Transverse colon (tissue), 4 donors: ENCODE data around the gene COL6A2. TPM values are rescaled to one million over a fixed set of nuclear protein-coding genes. Genes with fewer than 3 reads are reported as not detected.

Source experiments
- DNase-seq: peaks from one replicate; pipeline ENCODE4 v3.0.0-alpha.2; 2019
- H3K27ac ChIP-seq, 4 donors: fragments of 200-600 bp; sonication (generic); 2 replicates each; pipeline ENCODE4 v1.5.1; 2016 to 2018; ENCODE audit warnings: inconsistent platforms in 4 of 4
- H3K27me3 ChIP-seq: fragments of 200-600 bp; sonication (generic); 2 replicates; pipeline ENCODE4 v1.5.1; 2017; ENCODE audit warnings: inconsistent platforms
- H3K36me3 ChIP-seq, 4 donors: fragments of 200-600 bp; sonication (generic); 2 replicates each; pipeline ENCODE4 v1.5.1; 2017 to 2019; ENCODE audit warnings: inconsistent platforms in 4 of 4
- H3K4me1 ChIP-seq, 4 donors: fragments of 200-600 bp; sonication (generic); 2 replicates each; pipeline ENCODE4 v1.5.1; 2017 to 2020; ENCODE audit warnings: inconsistent platforms in 4 of 4
- H3K4me3 ChIP-seq, 4 donors: fragments of 200-600 bp; sonication (generic); 1 replicate in 1 of 4; 2 replicates in 3 of 4; pipeline versions ENCODE4 v1.5.1 to v1.6.1; 2017 to 2019; ENCODE audit warnings: inconsistent platforms in 4 of 4
- H3K9me3 ChIP-seq, 2 donors: fragments of 200-600 bp; sonication (generic); 2 replicates each; pipeline ENCODE4 v1.5.1; 2017 to 2019; ENCODE audit warnings: inconsistent platforms in 2 of 2
- EP300 ChIP-seq: sonication (generic); formaldehyde crosslinking; IDR thresholded peaks from one replicate; pipeline ENCODE4 v1.6.1; 2017; ENCODE audit warnings: antibody characterized with exemption, low read depth
- POLR2A ChIP-seq: fragments of 450-650 bp; IDR thresholded peaks from one replicate; pipeline ENCODE4 v1.6.1; 2016; ENCODE audit warnings: antibody characterized with exemption, mild to moderate bottlenecking, moderate library complexity
- POLR2AphosphoS5 ChIP-seq, 3 donors: sonication (generic); formaldehyde crosslinking; IDR thresholded peaks; one replicate each; pipeline ENCODE4 v1.6.1; 2016; ENCODE audit warnings: antibody characterized with exemption in 3 of 3
- WGBS, 2 donors: methylation state at CpG; one replicate each; pipeline ENCODE4 v1.1.5; 2018; ENCODE audit warnings: low coverage in 1 of 2; 5-methylcytosine and 5-hydroxymethylcytosine counted together
- in situ Hi-C, 4 donors: fragments of 200-750 bp; cut with MboI; loops; one replicate each; pipeline versions ENCODE4 v1.15.0 to v1.15.1; 2017; ENCODE audit warnings: low sequenced_read_pairs in 3 of 4, low pct_ligation_motif_present in 1 of 4, low pct_unique_long_range_greater_than_20kb in 1 of 4
- intact Hi-C: fragments of 100-400 bp; cut with DNase I; formaldehyde crosslinking; loops from one replicate; pipeline ENCODE4 v1.15.1; 2023; ENCODE audit warnings: low total_unique reads
- total RNA-seq, 4 donors: library from RNA; depleted of rRNA; stranded (reverse); fragments of >200 nt; gene quantifications; one replicate each; pipeline ENCODE4 v1.1.0, GENCODE V29; 2016
- TF ChIP-seq, protein P1 (sequence below), 5 experiments: fragments of 200-600 bp in 3 of 5; fragments of 450-650 bp in 2 of 5; sonication (generic) in 3 of 5; IDR thresholded peaks; 1 replicate in 2 of 5; 2 replicates in 3 of 5; pipeline ENCODE4 v1.5.1; 2016 to 2017; ENCODE audit warnings: antibody characterized with exemption in 5 of 5, inconsistent platforms in 3 of 5, mild to moderate bottlenecking in 2 of 5, moderate library complexity in 1 of 5

Gene COL6A2
- total RNA-seq, 4 donors from 2014 or later = 172 to 550 (median 346) TPM

DNA sequence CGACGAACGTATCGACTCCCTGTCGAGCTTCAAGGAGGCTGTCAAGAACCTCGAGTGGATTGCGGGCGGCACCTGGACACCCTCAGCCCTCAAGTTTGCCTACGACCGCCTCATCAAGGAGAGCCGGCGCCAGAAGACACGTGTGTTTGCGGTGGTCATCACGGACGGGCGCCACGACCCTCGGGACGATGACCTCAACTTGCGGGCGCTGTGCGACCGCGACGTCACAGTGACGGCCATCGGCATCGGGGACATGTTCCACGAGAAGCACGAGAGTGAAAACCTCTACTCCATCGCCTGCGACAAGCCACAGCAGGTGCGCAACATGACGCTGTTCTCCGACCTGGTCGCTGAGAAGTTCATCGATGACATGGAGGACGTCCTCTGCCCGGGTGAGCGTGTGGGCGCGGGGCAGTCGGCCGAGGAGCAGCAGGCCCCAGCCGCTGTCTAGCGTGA lies 28.0 kb downstream of the COL6A2 start:
- 84% methylated on average over 46 of the region's 47 CpGs; no CpG with 5 or more reads in 1 of the 2 donors for WGBS, 2 donors
- in situ Hi-C loops (no loop called here), intact Hi-C loops (no loop called here)
- no peaks in the 10 kb centered on the region for H3K9me3 ChIP-seq
- no peak overlapping the region for H3K4me3 ChIP-seq
- H3K36me3 ChIP-seq = peaks cover 0 to 22% (median 0%) of the 10 kb centered on the region in 4 donors
- TF ChIP-seq EP300 (no peak), POLR2AphosphoS5 (IDR thresholded peaks at IDR 0.05) (no peak)
- TF ChIP-seq, protein P1, sequence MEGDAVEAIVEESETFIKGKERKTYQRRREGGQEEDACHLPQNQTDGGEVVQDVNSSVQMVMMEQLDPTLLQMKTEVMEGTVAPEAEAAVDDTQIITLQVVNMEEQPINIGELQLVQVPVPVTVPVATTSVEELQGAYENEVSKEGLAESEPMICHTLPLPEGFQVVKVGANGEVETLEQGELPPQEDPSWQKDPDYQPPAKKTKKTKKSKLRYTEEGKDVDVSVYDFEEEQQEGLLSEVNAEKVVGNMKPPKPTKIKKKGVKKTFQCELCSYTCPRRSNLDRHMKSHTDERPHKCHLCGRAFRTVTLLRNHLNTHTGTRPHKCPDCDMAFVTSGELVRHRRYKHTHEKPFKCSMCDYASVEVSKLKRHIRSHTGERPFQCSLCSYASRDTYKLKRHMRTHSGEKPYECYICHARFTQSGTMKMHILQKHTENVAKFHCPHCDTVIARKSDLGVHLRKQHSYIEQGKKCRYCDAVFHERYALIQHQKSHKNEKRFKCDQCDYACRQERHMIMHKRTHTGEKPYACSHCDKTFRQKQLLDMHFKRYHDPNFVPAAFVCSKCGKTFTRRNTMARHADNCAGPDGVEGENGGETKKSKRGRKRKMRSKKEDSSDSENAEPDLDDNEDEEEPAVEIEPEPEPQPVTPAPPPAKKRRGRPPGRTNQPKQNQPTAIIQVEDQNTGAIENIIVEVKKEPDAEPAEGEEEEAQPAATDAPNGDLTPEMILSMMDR (IDR thresholded peaks at IDR 0.05) = no peak
- H3K27ac ChIP-seq = no peak overlapping the region
- H3K27me3 ChIP-seq = no peaks in the 10 kb centered on the region
- peak; percentile 6 for DNase-seq
- no peaks in the 10 kb centered on the region for H3K4me1 ChIP-seq

DNA sequence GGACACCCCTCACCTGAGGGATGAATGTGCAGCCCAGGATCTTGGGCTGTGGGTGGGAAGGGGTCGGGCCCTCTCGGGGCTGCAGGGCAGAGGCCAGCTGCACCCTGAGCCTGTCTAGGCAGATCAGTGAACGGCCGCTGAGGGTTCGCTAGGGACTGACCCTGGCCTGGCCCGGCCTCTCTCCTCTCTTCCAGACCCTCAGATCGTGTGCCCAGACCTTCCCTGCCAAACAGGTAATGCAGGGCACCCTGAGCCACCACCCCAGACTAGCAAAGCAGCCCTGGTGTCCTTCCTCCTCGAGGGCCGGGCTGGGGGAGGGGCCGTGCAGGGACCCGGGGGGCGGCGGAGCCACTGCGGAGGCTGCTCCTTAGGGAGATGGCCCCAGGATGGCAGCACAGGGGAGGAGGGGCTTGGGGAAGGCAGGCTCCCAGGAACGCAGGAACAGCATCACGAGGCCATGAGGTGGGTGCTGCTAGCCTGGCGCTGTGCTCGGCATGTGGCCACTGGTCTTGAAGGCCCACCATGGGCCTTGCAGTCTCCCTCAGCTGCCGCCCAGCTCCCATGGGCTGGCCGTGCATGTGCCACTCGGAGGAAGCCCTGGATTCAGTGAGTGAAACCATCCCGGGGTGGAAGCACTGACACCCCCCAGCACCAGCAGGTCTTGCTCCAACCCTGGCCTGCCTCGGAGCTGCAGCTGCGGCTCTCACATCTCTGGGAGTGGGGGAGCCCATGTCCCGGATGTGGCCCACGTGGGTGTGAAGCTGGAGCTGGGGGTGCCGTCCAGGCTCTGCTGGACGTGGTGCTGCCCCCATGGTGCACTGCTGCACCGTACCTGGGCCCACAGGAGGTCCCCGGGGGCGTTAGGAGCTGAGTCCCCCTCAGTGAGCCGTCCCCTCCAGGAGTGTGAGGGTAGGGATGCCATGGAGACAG lies 28.7 kb downstream of the COL6A2 start:
- DNase-seq = peak; percentile 6
- Histone ChIP-seq H3K36me3 (peaks cover 0 to 15% (median 0%) of the 10 kb centered on the region in 4 donors), H3K27ac (no peak overlapping the region), H3K4me3 (no peak overlapping the region), H3K27me3 (no peaks in the 10 kb centered on the region), H3K9me3 (no peaks in the 10 kb centered on the region), H3K4me1 (no peaks in the 10 kb centered on the region)
- 72 to 79% methylated on average over 2 to 27 of the region's 32 CpGs for WGBS, 2 donors
- TF ChIP-seq, protein P1 (IDR thresholded peaks at IDR 0.05) = no peak
- TF ChIP-seq EP300 (no peak), POLR2AphosphoS5 (IDR thresholded peaks at IDR 0.05) (no peak), POLR2A (no peak)
- in situ Hi-C loops (no loop called here), intact Hi-C loops (no loop called here)

DNA sequence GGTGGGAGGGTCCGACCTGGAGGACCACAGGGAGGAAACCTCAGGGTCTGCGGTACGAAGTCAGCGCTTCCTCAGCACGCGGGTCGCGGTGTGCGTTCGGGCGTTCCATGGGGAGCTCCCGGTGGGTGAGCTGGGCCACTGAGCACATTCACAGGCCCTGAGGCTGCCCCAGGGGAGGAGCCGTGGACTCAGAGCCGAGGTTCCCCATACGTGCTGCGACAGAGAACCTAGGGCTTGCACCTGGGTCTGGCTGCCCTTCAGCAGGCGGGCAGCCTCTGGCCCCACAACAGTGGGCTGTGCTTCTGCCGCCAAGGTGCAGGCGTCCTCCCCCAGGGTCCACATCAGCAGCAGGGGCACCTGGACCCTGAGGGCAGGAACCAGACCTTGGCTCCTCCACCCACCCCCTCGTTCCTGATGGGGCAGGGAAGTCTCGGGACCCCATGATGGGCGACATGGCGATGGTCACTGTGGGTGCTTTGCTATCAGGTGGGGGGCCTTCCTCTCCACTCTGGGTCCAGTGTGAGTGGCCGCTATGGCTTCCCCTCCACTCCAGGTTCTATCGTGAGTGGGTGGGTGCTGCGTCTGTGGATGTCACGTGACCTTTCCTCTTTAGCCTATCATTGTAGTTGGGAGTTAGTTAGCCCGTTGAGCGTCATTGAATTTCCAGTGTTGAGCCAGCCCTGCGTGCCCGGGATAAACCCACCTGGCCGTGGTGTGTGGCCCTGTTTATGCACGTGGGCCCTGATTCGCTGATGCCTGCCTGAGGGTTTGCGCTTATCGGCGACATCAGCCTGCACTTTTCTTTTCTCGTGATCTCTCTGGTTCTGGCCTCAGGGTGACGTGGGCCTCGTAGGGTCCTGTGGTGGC lies 29.6 kb downstream of the COL6A2 start:
- in situ Hi-C loops = no loop called here
- no peak overlapping the region for H3K4me3 ChIP-seq
- TF ChIP-seq POLR2AphosphoS5 (IDR thresholded peaks at IDR 0.05) (no peak), EP300 (no peak), POLR2A (no peak)
- TF ChIP-seq, protein P1 (IDR thresholded peaks at IDR 0.05) = no peak
- WGBS, 2 donors = 40 to 88% methylated on average over 1 to 40 of the region's 40 CpGs
- no peak for DNase-seq
- no peaks in the 10 kb centered on the region for H3K9me3 ChIP-seq
- no peaks in the 10 kb centered on the region for H3K27me3 ChIP-seq
- H3K36me3 ChIP-seq = peaks cover 0 to 6% (median 0%) of the 10 kb centered on the region in 4 donors
- intact Hi-C loops = no loop called here
- H3K27ac ChIP-seq = peak overlapping the region in 1 of 4 donors; percentile 8
- no peaks in the 10 kb centered on the region for H3K4me1 ChIP-seq
